Vagina (tissue), 2 donors: Measurements from ENCODE around the gene GPR55.

Experiments
- CTCF ChIP-seq, 3 experiments: fragments of 450-650 bp in 2 of 3; fragments of 200-600 bp in 1 of 3; sonication (generic) in 1 of 3; IDR thresholded peaks; one replicate each; pipeline ENCODE4 v1.5.1; 2017 to 2019; ENCODE audit warnings: antibody characterized with exemption in 3 of 3, mild to moderate bottlenecking in 2 of 3, moderate library complexity in 2 of 3
- POLR2AphosphoS5 ChIP-seq, 2 donors: sonication (generic); formaldehyde crosslinking; IDR thresholded peaks; one replicate each; pipeline ENCODE4 v1.9.0; 2017; ENCODE audit warnings: antibody characterized with exemption in 2 of 2, mild to moderate bottlenecking in 2 of 2, low read depth in 1 of 2; ENCODE audit not compliant: insufficient read depth in 1 of 2

- TF ChIP-seq CTCF (IDR thresholded peaks at IDR 0.05), result no peak
- TF ChIP-seq POLR2AphosphoS5 (IDR thresholded peaks at IDR 0.05; ENCODE audit: insufficient read depth in 1 of 2, low read depth in 1 of 2), result no peak
Measured at GRCh38 chr2:230961091-230961491, 36.0 kb upstream of the GPR55 start.
